NCI-H2029 (cell line): ENCODE data around the gene SGF29.
"Not testable (repeated sequence)": the region's sequence is repeated elsewhere in the genome, so short reads cannot be mapped to it uniquely, and the experiment has no call there.

Experiments
- DNase-seq: peaks from one replicate; lab custom pipeline; 2025; lab: John Stamatoyannopoulos, UW

The SGF29 gene

DNA sequence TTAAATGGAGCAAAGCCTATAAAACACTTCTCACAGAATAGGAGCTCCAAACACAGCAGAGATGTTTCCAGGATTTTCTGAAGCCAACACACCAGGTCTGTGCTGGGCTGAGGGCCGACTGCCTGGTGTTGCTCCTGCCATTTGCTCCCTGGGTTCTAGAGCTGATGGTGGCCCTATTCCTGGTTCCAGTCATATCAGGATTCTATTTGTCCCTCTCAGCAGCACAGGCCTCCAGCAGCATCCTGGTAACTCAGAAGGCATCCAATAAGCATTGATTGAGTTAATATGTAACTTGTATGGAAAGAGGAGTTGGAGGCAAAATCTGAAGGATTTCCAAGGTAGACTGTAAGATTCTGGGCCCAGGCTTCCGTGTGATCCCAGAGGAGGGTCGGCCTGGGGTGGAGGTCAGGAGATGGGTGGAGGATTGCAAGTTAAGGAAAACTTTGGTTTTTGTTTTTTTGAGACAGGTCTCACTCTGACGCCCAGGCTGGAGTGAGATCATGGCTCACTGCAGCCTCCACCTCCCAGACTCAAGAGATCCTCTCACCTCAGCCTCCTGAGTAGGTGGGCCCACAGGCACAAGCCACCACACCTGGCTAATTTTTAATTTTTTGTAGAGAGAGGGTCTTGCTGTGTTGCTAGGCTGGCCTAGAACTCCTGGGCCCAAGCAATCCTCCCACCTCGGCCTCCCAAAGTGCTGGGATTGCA is 20.6 kb upstream of the SGF29 start:
- DNase-seq = no peak

DNA sequence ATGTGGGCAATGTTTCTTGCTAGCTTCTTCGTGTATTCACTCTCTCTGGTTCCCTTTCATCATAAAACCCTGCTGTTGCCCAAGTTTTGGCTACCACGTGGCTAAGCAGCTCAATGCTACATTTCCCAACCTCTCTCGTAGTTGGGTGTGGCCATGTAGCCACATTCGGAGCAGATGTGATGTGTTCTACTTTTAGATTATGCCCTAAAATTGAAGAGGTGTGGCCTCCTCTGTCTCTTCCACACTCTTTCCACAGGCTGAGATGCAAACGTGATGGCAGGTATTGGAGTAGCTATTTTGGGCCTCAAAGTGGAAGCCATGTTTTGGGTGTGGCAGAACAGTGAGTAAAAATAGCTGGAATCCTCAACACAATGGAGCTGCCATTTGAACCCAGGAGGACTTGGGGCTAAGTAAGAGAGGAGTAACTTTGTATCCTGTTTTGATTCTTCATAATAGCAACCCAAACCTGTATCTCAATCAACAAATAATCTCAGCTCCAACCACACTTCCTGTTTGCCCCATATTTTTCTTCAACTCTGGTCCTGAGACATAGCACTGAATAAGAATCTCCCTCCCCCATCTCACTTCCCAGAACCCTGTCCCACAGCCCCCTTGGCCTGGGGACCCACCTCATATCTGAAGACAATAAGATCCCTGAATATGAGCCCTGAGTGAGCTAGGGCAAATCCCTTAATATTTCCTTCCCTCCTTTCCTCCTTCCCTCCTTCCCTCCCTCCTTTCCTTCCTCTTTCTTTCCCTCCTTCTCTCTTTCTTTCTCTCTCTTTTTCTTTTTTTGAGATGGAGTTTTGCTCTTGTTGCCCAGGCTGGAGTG is 19.0 kb upstream of the SGF29 start:
- no peak for DNase-seq

DNA sequence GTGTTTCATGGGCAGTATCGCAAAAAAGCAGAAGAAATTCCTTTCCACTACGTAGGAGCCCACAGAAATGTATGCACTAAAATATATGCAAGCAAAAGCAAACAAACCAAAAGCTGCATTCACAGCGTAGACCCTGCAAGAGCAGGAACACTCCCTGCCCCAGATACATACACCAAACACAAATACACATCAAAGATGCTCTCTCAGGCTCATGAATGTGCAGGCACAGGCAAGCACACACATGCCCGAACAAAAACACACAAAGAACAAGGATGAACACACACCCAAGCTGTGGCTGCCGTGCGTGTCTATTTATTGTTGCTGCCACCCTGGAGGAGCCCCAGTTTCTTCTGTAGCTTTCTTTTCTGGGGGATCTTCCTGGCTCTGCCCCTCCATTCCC is 16.6 kb upstream of the SGF29 start:
- no peak for DNase-seq

DNA sequence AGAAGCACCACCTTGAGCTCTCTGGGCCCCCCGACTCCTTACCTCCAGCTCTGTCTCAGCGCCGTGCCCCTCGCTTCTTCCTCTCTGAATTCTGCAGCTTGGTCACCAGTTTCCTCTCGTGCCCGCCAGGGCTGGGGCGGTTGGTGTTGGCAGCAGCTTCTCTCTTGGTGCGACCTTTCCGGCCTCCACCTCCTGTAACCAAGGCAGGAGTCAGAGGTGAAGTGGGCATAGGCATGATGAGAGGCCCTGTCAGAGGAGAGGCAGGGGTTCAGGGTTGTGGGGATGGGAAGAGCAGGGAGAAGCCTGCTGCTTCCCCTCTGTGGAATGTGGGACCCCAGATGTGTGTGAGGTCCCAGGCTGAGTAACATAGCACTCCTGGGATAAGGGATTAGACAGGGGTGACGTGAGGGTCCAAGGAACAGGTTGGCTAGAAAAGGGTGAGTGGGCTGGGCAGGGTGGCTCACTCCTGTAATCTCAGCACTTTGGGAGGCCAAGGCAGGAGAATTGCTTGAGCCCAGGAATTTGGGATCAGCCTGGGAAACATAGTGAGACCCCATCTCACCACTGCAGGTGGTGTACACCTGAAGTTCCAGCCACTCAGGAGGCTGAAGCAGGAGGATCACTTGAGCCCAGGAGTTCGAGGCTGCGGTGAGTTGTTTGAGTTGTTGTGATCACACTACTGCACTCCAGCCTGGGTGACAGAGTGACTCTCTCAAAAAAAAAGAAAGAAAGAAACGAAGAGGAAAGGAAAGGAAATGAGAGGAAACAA is 15.6 kb upstream of the SGF29 start:
- no peak for DNase-seq

DNA sequence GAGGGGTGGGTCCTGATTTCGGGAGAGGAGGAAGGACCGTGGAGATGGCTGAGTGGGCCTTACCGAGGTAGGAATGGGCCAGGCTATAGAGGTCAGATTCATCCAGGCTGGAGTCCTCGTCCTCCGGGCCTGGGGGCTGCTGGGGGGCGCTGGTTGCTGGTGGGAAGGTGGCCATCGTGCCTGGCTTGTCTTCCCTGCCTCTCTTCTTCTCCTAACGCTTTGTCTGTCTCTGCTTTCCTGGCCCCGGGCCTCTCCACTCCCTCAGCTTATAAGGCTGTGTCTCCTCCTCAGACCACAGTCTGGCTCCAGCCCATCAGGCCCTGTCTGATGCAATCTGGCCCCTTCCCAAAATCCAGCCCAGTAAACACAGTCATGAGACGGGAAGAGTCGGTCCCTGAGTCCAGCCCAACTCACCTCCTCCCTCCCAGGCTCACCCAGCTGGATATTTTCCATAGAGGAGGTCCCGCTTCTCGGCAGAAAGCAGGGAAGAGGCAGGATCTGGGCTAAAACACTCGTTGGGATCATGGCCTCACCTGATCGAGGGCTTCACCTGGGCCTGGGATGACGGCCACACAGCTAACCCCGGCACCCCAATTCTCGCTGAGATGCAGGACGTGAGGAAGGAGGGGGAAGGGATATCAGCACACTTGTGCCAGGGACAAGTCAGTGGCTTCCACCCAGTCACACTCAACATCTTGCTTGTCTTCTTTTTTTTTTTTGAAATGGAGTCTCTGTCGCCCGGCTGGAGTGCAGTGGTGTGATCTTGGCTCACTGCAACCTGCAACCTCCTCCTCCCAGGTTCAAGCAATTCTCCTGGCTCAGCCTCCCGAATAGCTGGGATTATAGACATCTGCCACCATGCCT is 14.8 kb upstream of the SGF29 start, which contains the start of gene NUPR1:
Gene NUPR1 (minus strand): TSS at position 242 of the 864 bp plus-strand sequence. CDS start 67 bp downstream, at position 175.
- DNase-seq = peak; percentile 91

DNA sequence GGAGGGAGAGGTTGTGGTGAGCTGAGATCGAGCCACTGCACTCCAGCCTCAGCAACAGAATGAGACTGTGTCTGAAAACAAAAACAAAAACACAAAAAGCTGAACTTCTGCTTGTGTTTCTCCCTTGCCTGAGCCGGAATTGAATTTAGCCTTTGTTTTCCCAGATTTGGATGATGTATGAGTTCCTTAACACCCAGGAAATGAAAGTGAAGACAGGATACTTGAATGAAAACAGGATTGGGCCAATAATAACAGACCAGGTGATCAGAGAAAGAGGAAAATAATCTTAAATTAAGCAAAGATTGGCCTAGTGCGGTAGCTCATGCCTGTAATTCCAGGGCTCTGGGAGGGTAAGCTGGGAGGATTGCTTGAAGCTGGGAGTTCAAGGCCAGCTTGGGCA is 13.4 kb upstream of the SGF29 start:
- DNase-seq = no peak

DNA sequence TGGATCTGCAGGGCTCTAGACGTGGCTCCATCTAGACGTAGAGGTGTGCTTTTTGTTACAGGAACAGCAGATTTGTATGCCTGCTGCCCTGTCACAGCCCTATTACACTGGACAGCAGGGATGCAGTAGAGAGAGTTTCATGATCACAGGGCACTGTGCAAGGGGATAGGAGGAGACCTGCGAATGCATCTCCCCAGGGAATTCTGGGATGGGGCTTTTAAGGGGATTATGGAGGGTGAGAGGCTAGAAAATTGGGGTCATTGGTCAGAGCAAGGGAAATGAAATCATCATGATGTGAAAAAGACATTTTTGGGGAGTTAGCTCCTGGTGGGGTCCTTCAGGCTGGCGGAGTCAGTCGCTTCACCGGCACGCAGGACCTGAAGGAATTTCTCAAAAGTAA is 11.1 kb upstream of the SGF29 start:
- no peak for DNase-seq

DNA sequence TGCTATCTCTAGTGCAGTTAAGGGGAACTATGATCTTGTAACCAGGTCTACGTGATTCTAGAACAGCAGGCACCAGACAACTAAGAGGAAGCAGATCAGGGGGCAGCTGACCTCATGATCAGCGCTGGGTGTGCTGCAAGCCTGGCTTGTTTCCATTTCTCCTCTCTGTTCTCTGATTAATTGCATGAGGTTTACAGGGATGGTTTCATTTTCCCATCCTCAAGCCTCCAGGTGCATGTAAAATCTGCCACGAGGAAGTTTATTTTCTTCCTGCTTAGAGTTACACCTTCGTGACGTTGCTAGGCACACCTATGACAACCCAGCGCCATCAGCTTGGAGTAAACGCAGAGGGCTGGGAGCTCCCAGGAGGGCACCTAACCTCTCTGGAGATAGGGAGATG is 10.6 kb upstream of the SGF29 start:
- peak; percentile 83 for DNase-seq

DNA sequence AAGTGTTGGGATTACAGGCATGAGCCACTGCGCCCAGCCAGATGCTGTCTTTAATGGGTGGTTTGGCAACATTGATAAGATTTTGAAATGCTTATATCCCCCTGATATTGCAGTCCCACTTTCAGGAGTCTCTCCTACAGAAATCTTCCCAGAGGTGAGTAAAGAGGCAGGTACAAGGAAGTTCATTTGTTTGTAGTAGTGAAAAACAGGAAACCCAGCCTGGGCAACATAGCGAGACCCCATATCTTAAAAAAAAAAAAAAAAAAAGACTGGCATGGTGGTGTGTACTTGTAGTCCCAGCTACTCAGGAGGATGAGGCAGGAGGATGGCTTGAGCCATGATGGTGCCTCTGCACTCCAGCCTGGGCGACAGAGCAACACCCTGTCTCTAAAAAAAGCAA is 8.7 kb upstream of the SGF29 start:
- no peak for DNase-seq

DNA sequence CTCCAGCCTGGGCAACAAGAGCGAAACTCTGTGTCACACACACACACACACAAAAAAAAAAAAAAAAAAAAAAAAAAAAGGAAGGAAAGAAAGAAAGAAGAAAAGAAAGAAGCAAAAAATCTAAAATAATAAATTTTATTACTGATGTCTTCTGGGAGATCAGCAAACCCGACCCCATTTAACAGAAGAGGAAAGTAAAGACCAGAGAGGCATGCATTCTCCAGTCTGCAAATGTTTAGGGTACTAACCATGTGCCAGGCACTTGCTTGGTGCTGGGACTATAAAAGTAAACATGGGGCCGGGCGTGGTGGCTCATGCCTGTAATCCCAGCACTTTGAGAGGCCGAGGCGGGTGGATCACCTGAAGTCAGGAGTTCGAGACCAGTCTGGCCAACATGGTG is 7.8 kb upstream of the SGF29 start:
- not testable (repeated sequence) for DNase-seq

DNA sequence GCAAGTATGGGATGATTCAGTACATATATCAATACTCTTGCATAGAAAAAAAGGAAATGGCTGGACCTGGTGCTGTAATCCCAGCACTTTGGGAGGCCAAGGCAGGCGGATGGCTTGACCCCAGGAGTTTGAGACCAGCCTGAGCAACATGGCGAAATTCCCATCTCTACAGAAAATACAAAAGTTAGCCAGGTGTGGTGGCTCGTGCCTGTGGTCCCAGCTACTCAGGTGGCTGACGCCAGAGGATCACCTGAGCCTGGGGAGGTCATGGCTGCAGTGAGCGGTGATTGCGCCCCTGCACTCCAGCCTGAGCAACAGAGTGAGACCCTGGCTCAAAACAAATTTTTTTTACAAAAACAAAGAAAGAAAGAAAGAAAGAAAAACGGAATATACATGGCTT is 7.1 kb upstream of the SGF29 start:
- DNase-seq = no peak

DNA sequence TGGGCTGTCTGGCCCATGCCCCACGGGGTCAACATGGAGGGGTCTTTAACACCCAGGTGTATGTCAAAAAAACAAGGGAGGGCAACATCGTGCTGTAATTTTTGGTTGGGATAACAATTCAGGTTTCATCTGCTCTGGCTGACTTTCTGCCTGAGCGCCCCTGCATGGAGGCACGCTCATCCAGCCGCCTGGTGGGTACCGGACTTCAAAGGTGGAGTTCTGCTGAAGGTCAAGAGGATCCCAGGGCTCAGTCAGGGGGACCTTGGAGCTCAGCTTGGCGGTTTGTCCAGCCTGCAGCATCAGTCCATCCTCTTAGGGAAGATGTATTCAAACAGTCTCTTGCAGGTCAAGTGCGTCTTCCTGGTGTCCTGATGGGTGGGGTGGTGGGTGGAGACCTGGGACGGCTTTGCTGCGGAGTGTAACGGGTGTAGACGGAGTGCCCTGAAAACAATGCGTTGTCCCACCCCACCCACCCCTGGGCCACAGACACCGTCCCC is 5.4 kb upstream of the SGF29 start:
- no peak for DNase-seq

DNA sequence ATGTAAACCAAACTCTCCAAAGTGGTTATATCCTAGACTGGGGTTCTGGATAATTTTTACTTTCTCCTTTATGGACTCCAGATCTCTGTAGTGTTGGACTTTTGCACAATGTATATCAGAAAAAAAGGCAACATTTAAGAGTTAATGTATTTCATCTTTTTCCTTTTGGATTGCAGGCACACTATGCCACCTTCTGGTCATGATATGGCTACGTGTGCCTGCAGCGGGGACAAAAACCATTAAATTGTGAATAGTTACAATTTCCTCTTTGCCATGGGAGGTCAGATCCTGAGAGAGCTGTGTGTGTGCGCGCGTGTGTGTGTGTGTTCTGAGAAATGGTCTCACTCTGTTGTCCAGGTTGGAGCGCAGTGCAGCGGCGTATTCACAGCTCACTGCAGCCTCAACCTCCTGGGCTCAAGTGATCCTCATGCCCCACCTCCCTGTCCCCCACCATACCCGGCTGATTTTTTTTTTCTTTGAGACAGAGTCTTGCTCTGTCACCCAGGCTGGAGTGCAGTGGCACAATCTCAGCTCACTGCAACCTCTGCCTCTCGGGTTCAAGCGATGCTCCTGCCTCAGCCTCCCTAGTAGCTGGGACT is 4.3 kb upstream of the SGF29 start:
- DNase-seq = no peak

DNA sequence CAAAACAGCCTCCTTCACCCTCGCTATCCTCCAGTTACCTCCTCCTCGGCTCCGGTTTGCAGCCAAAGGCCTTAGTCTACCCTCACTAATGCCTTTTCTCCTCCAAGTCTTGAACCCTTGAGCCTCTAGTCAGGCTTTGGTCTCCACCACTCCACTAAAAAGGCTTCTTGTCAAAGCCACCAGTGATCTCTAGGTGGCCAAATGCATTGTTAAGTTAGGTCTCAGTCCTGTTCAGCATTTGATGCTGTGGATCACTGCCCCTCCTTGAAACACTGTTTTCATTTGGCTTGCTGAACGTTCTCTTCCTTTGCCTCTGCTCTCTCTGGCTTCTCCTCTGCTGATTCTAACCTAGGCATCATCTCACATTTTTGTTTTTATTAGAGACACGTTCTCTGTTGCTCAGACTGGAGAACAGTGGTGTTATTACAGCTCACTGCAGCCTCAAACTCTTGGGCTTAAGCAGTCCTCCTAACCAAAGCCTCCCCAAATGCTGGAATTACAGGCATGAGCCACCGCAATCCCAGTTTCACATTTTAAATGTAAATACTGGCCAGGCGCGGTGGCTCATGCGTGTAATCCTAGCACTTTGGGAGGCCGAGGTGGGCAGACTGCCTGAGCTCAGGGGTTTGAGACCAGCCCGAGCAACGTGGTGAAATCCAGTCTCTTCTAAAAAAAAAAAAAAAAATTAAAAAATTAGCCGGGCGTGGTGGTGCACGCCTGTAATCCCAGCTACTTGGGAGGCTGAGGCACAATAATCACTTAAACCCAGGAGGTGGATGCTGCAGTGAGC is 1.1 kb downstream of the SGF29 start:
- no peak for DNase-seq

DNA sequence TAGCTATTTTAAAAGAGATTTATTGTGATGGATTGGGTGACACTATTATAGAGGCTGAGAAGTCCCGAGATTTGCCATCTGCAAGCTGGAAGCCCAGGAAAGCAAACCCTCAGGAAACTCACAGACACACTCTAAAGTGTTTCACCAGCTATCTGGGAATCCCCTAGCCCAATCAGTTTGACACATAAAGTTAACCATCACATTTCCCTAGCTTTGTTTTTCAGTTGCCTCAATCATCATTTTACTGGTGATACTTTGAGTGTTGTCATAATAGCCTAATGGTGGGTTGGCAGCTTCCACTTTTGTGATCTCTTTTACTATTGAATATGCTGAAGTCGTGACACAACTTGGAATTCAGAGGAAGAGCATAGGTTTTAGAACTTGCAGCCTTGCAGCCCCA is 1.8 kb downstream of the SGF29 start:
- DNase-seq = no peak

DNA sequence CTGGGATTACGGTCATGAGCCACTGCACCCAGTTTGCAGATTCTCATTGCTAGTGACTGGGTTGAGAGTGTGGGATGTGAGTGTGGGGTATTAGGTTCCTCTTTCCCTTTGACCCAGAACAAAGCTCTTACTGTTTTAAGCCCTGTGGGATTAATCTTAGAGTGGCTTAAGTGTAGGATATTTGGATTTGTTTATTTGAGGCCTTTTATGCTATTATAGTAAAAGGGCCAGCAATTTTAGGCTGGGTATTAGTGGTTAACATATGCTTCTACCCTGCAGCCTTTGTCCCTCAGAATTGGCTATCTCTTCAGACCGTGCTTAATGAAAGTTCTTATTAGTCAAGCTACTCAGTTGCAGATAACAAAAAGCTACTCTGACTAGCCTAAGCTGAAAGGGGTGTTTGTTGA is 3.2 kb downstream of the SGF29 start:
- DNase-seq = no peak

DNA sequence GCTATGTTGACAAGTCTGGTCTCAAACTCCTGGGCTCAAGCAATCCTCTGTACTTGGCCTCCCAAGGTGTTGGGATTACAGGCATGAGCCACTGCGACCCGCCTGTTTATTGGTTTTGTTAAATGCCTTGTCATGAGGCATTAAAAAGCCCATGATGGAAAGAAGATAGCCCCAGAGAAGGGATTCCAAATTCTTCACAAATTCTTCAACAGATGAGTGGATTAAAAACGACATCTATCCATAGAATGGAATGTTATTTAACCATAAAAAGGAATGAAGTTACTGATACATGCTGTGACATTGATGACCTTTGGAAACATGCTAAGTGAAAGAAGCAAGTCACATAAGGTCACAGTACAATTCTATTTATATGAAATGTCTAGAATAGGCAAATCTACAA is 4.7 kb downstream of the SGF29 start:
- no peak for DNase-seq

DNA sequence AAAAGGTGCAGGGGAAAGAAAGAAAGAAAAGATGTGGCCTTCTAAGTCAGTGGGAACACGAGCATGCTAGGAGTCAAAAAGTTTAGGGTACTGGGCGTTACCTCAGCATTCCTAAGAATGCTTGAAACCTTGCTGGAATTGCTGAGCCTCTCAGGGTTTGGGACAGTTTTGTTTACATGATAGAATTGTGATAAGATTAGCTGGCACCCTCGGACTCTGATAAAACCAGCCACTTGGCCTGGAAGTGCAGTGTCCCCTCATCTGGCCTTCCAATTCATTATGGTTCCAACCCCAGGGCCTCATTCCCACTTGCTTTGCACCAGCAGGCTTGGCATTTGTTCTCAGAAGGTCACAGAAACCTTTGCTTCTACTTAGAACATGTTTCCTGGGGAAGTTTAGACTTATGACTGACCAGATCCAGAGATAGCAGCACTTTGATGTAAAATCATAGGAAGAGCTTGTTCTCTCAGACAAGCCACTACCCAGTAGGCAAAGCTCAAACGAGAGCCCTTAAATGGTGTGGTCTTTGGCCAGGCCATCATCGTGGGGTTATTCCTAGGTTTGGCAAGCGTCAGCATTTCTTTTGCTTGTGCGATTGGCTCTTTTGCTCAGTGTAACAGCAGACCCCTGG is 8.0 kb downstream of the SGF29 start:
- no peak for DNase-seq

DNA sequence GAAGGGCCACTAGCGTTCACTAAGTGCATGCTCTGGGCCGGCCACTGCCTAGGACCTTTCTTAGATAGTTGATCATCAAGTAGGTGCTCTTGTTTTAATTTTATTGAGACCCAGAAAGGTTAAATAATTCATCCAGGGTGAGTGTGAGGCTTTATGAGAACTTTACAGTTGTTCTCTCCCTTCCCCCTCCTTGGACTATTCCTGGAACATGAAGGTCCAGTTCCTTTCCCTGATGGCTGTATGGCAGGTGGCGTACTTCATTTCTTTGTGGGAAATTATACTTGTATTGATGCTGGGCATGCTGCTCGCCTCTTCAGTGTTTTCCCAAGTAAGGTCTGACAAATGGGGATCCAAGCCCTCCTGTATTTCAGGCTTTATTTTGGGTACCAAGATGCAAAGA is 8.5 kb downstream of the SGF29 start:
- no peak for DNase-seq

DNA sequence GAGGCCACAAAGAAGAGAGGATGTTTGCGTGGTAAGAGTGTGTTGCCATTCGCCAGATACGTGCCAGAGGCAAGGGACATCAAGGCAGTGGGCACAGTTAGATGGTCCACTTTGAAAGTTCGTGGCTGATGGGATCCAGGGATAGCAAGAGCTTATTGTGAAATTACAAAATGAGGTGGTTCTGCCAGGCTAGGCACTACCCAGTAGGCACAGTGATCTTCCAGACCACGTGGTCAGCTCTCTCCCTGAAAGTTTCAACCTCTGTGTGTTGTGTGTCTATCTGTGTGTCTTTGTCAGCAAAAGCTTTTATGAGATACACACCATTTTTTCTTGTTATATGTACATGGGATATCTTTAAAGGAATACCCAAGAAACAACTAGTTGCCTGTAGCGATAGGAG is 9.5 kb downstream of the SGF29 start:
- DNase-seq = no peak
